Measurements from ENCODE around the gene SFXN4. TPM values are rescaled to one million over a fixed set of nuclear protein-coding genes. Genes with fewer than 3 reads are reported as not detected.
"Not testable (repeated sequence)": the region's sequence is repeated elsewhere in the genome, so short reads cannot be mapped to it uniquely, and the experiment has no call there.

Gene SFXN4
- total and polyA plus RNA-seq, 2 of the 13 experiments (the other 11 are each of a cell fraction or from before 2014, with no cell fraction given): 47.7 to 64.9 TPM

DNA sequence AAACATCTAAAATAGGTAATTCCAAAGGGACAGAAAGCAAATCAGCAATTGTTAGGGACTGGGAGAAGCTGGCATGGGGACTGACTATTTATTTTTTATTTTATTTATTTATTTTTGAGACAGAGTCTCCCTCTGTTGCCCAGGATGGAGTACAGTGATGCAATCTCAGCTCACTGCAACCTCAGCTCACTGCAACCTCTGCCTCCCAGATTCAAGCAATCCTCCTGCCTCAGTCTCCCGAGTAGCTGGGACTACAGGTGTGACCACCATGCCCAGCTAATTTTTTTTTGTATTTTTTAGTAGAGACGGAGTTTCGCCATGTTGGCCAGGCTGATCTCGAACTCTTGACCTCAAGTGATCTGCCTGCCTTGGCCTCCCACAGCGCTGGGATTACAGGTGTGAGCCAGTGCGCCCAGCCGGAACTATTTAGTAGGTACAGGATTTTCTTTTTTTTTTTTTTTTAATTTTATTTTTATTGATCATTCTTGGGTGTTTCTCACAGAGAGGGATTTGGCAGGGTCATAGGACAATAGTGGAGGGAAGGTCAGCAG is 15.4 kb upstream of the SFXN4 start:
- BruUV-seq (replicated peaks); DNase-seq (ENCODE audit: low spot score); H3K9ac ChIP-seq (ENCODE audit: insufficient read depth, low read depth, low read length); FAIRE-seq; ATAC-seq; H3K9me3 ChIP-seq (ENCODE audit: low read length); H4K20me1 ChIP-seq (ENCODE audit: insufficient read depth, low read length); H3K4me2 ChIP-seq (ENCODE audit: low read depth, low read length); H3K27me3 ChIP-seq (ENCODE audit: control insufficient read depth in 1 of 2, insufficient read depth in 2 of 2, low read length in 2 of 2); H2AFZ ChIP-seq (ENCODE audit: low read length); intact Hi-C loops (cut with micrococcal nuclease; ENCODE audit: unreplicated experiment); H3K27ac ChIP-seq (ENCODE audit: extremely low read length, insufficient read depth, low read length); H3K4me3 ChIP-seq (replicated peaks in 1 of 3; ENCODE audit: insufficient read depth in 1 of 3, low read depth in 2 of 3, low read length in 3 of 3); CTCF ChIA-PET (ENCODE audit: low intra/inter-chr PET ratio, low total read pairs); H3K36me3 ChIP-seq (replicated peaks in 1 of 2; ENCODE audit: control insufficient read depth in 1 of 2, insufficient read depth in 2 of 2, low read length in 2 of 2): not testable (repeated sequence)
- in situ Hi-C loops (cut with HindIII; ENCODE audit: extremely low pct_ligation_motif_present, low pct_unique_long_range_greater_than_20kb): loop anchor here (25.0 kb wide), 1 partner anchor 356 kb away; the partner anchor contains the start of gene RGS10
- WGBS (ENCODE audit: low lambda C conversion rate): 83% methylated on average over 7 of the region's 7 CpGs
- POLR2A ChIA-PET: interaction anchor here (0.5 to 1.1 kb wide), 2 partner anchors 15 to 91 kb away, joined by 3 read pairs; partner anchors contain the start of gene SFXN4
- peaks cover 24% of the 10 kb centered on the region for H3K79me2 ChIP-seq (ENCODE audit: insufficient read depth, low read length)
- H3K4me1 ChIP-seq (ENCODE audit: insufficient read depth, low read length): peaks cover 52% of the 10 kb centered on the region
- TF ChIP-seq STAG1 (CRISPR knock-in tag; IDR thresholded peaks at IDR 0.05): 0 out of 2 replicates have a peak, but pooled peaks have one; percentile 10
- peak; percentile 52 for TF ChIP-seq CEBPG (CRISPR knock-in tag; IDR thresholded peaks at IDR 0.05)

DNA sequence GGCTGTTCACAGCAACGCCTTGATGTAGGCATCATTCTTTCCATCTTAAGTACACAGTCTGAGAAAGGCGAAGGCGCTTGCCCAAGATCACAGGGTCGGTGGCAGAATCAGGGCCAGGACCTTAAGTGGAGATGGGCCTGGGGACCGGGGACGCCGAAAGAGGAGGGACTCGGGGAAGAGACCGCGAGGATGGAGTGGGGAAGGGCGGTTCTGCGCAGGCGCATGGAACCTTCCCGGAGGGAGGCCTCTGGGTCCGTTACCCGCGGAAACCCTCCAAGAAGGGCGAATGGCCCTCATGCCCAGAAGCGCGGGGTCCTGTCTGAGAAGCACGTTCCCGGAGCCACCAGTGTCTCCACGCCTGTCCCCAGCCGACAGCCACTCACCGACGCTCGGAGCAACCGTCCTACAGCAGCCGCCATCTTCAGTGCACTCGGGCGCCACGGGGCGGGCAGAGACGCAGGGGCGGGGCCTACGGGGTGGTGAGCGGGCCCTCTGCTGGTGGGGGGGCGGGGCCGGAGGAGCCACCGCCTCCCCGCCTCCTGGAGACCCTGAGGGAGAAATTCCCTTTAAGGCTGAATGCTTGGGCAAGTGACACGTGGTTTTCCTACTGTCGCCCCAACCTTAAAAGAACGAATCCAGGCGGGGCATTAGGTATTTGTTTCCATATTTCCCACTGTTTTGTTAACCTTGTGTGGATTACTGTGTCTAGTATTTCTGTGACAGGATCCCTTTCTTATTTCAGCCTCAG is 13.0 kb upstream of the SFXN4 start, which contains the start of gene PRDX3:
PRDX3 (minus strand) TSS at position 441 of the 748 bp plus-strand sequence; CDS start at position 419, 22 bp downstream.
- H4K20me1 ChIP-seq (ENCODE audit: insufficient read depth, low read length): no peaks in the 10 kb centered on the region; the same call in 1 of the 2 replicates
- CTCF ChIA-PET (ENCODE audit: low intra/inter-chr PET ratio, low total read pairs): no interaction called here
- H3K9ac ChIP-seq (ENCODE audit: insufficient read depth, low read depth, low read length): peak within 1 kb of the TSS; percentile 91
- FAIRE-seq: no peak
- peaks cover 52% of the 10 kb centered on the region for H3K4me1 ChIP-seq (ENCODE audit: insufficient read depth, low read length)
- peak; percentile 90 for ATAC-seq
- intact Hi-C loops (cut with micrococcal nuclease; ENCODE audit: unreplicated experiment) (loop anchor here (5.0 to 10.0 kb wide), 2 partner anchors 56 to 94 kb away; partner anchors contain the start of gene EIF3A), in situ Hi-C loops (cut with HindIII; ENCODE audit: extremely low pct_ligation_motif_present, low pct_unique_long_range_greater_than_20kb) (loop anchor here (25.0 kb wide), 1 partner anchor 359 kb away; the partner anchor contains the start of gene RGS10)
- H3K4me3 ChIP-seq (replicated peaks in 1 of 3; ENCODE audit: insufficient read depth in 1 of 3, low read depth in 2 of 3, low read length in 3 of 3): peak within 1 kb of the TSS; percentile 75 to 94 (median 81)
- POLR2A ChIA-PET: interaction anchor here (0.7 to 0.8 kb wide), 2 partner anchors 14 to 21 kb away, joined by 3 to 6 read pairs; no protein-coding TSS in a partner anchor
- H3K36me3 ChIP-seq (replicated peaks in 1 of 2; ENCODE audit: control insufficient read depth in 1 of 2, insufficient read depth in 2 of 2, low read length in 2 of 2): peaks cover 2 to 12% of the 10 kb centered on the region in 2 experiments
- peaks cover 46% of the 10 kb centered on the region for H3K79me2 ChIP-seq (ENCODE audit: insufficient read depth, low read length)
- BruUV-seq (replicated peaks): TSS peak; percentile 84
- H3K4me2 ChIP-seq (ENCODE audit: low read depth, low read length): peak within 1 kb of the TSS; percentile 86
- no peaks in the 10 kb centered on the region; a peak in 1 of 5 replicates for H3K27me3 ChIP-seq (ENCODE audit: control insufficient read depth in 1 of 2, insufficient read depth in 2 of 2, low read length in 2 of 2)
- H3K9me3 ChIP-seq (ENCODE audit: low read length): no peaks in the 10 kb centered on the region
- peak; percentile 85 for DNase-seq (ENCODE audit: low spot score)
- H3K27ac ChIP-seq (ENCODE audit: extremely low read length, insufficient read depth, low read length): peak within 1 kb of the TSS; percentile 93
- peak within 1 kb of the TSS; percentile 7 for H2AFZ ChIP-seq (ENCODE audit: low read length)
- 3% methylated on average over 15 of the region's 45 CpGs for WGBS (ENCODE audit: low lambda C conversion rate)
- peak; percentile 53; the same call in 1 of the 2 replicates for TF ChIP-seq ZFP82 (CRISPR knock-in tag; IDR thresholded peaks at IDR 0.05; ENCODE audit: borderline replicate concordance)
- TF ChIP-seq, protein P1, sequence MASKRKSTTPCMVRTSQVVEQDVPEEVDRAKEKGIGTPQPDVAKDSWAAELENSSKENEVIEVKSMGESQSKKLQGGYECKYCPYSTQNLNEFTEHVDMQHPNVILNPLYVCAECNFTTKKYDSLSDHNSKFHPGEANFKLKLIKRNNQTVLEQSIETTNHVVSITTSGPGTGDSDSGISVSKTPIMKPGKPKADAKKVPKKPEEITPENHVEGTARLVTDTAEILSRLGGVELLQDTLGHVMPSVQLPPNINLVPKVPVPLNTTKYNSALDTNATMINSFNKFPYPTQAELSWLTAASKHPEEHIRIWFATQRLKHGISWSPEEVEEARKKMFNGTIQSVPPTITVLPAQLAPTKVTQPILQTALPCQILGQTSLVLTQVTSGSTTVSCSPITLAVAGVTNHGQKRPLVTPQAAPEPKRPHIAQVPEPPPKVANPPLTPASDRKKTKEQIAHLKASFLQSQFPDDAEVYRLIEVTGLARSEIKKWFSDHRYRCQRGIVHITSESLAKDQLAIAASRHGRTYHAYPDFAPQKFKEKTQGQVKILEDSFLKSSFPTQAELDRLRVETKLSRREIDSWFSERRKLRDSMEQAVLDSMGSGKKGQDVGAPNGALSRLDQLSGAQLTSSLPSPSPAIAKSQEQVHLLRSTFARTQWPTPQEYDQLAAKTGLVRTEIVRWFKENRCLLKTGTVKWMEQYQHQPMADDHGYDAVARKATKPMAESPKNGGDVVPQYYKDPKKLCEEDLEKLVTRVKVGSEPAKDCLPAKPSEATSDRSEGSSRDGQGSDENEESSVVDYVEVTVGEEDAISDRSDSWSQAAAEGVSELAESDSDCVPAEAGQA (IDR thresholded peaks at IDR 0.05; ENCODE audit: low read depth): no peak
- TF ChIP-seq, protein P1 (CRISPR knock-in tag; IDR thresholded peaks at IDR 0.05; ENCODE audit: borderline replicate concordance): no peak
- no peak for TF ChIP-seq ZNF451 (CRISPR knock-in tag; IDR thresholded peaks at IDR 0.05)
- peak; percentile 77; the same call in 1 of the 2 replicates for TF ChIP-seq ZNF747 (CRISPR knock-in tag; IDR thresholded peaks at IDR 0.05; ENCODE audit: borderline replicate concordance)
- TF ChIP-seq NR2F2 (IDR thresholded peaks at IDR 0.05; ENCODE audit: borderline replicate concordance, low read depth): no peak
- TF ChIP-seq, protein P2, sequence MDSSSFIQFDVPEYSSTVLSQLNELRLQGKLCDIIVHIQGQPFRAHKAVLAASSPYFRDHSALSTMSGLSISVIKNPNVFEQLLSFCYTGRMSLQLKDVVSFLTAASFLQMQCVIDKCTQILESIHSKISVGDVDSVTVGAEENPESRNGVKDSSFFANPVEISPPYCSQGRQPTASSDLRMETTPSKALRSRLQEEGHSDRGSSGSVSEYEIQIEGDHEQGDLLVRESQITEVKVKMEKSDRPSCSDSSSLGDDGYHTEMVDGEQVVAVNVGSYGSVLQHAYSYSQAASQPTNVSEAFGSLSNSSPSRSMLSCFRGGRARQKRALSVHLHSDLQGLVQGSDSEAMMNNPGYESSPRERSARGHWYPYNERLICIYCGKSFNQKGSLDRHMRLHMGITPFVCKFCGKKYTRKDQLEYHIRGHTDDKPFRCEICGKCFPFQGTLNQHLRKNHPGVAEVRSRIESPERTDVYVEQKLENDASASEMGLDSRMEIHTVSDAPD (CRISPR knock-in tag; IDR thresholded peaks at IDR 0.05): no peak
